HepG2 (cell line): ENCODE results near the gene NMT2. TPM values are rescaled to one million over a fixed set of nuclear protein-coding genes. Genes with fewer than 3 reads are reported as not detected.

Experiments
- ATAC-seq: fragments of 200-7000 bp; cut with Tn5 transposase; 3 replicates; pipeline ENCODE4 v1.9.1; 2020; ENCODE audit warnings: mild to moderate bottlenecking, moderate library complexity
- BruUV-seq: library from RNA; stranded (reverse); fragments of 400-500 nt; replicated peaks from 2 replicates; lab custom pipeline; 2021; lab: Mats Ljungman, UMichigan
- CTCF ChIA-PET: fragments of 300-600 bp; formaldehyde crosslinking; extraction: SDS; loops from one replicate; lab custom pipeline; 2021; ENCODE audit warnings: low total read pairs, inconsistent platforms, low intra/inter-chr PET ratio; lab: Yijun Ruan, JAX
- POLR2A ChIA-PET: fragments of 350-600 bp; sonication (Branson Sonifier 250); formaldehyde crosslinking; loops from one replicate; lab custom pipeline; 2020; ENCODE audit warnings: antibody characterized with exemption, inconsistent platforms; lab: Yijun Ruan, JAX
- DNase-seq: peaks from one replicate; pipeline ENCODE4 v3.0.0-alpha.2; 2015; ENCODE audit warnings: low spot score
- FAIRE-seq: peaks from 3 replicates; lab custom pipeline; 2011; peaks lifted over from hg19 to GRCh38; lab: Jason Lieb, UNC
- H2AFZ ChIP-seq: one replicate; pipeline ENCODE4 v1.6.1; 2011; ENCODE audit warnings: low read length, inconsistent platforms
- H3K27ac ChIP-seq: fragments of 300-600 bp; 3 replicates; pipeline ENCODE4 v1.8.0; 2011; ENCODE audit warnings: mixed run types, mild to moderate bottlenecking, mixed read lengths, low read length, inconsistent platforms; ENCODE audit not compliant: insufficient read depth; ENCODE audit errors: extremely low read length
- H3K27me3 ChIP-seq, 2 experiments: fragments of 200-600 bp in 1 of 2; 2 replicates in 1 of 2; 3 replicates in 1 of 2; pipeline versions ENCODE4 v1.6.0 to v1.8.0; 2011; ENCODE audit warnings: low read length in 2 of 2, mild to moderate bottlenecking in 2 of 2, moderate library complexity in 2 of 2, inconsistent platforms in 1 of 2; ENCODE audit not compliant: insufficient read depth in 2 of 2, control insufficient read depth in 1 of 2
- H3K36me3 ChIP-seq, 2 experiments: fragments of 200-600 bp in 1 of 2; replicated peaks in 1 of 2; 2 replicates in 1 of 2; 3 replicates in 1 of 2; pipeline versions ENCODE4 v1.5.1 to v1.8.0; 2011; ENCODE audit warnings: low read length in 2 of 2, inconsistent platforms in 1 of 2; ENCODE audit not compliant: insufficient read depth in 2 of 2, control insufficient read depth in 1 of 2
- H3K4me1 ChIP-seq: 2 replicates; pipeline ENCODE4 v1.5.1; 2012; ENCODE audit warnings: low read length, inconsistent platforms; ENCODE audit not compliant: insufficient read depth
- H3K4me2 ChIP-seq: 2 replicates; pipeline ENCODE4 v1.6.0; 2011; ENCODE audit warnings: low read depth, low read length, inconsistent platforms
- H3K4me3 ChIP-seq, 3 experiments: fragments of 200-600 bp in 1 of 3; sonication (generic), shearing (Covaris generic) in 1 of 3; replicated peaks in 1 of 3; 2 replicates each; pipeline ENCODE4 v1.5.1; 2011 to 2016; ENCODE audit warnings: low read length in 3 of 3, inconsistent platforms in 2 of 3, low read depth in 2 of 3, mild to moderate bottlenecking in 2 of 3, control low read depth in 1 of 3, mixed read lengths in 1 of 3; ENCODE audit not compliant: insufficient read depth in 1 of 3
- H3K79me2 ChIP-seq: one replicate; pipeline ENCODE4 v1.6.1; 2011; ENCODE audit warnings: low read length, inconsistent platforms; ENCODE audit not compliant: insufficient read depth
- H3K9ac ChIP-seq: 2 replicates; pipeline ENCODE4 v1.6.0; 2011; ENCODE audit warnings: mild to moderate bottlenecking, low read depth, low read length, inconsistent platforms; ENCODE audit not compliant: insufficient read depth
- H3K9me3 ChIP-seq: 2 replicates; pipeline ENCODE4 v1.5.1; 2012; ENCODE audit warnings: mild to moderate bottlenecking, low read length
- H4K20me1 ChIP-seq: 2 replicates; pipeline ENCODE4 v1.6.0; 2011; ENCODE audit warnings: inconsistent platforms, mild to moderate bottlenecking, low read length, moderate library complexity; ENCODE audit not compliant: insufficient read depth
- CREB1 ChIP-seq, 2 experiments: fragments of 450-650 bp in 1 of 2; IDR thresholded peaks; 2 replicates each; pipeline ENCODE4 v1.6.1; 2016 to 2017; ENCODE audit warnings: control low read depth in 1 of 2, mild to moderate bottlenecking in 1 of 2, missing compliant biosample characterization in 1 of 2, missing genetic modification characterization in 1 of 2
- MAFF ChIP-seq: IDR thresholded peaks from 2 replicates; pipeline ENCODE4 v1.6.1; 2011; ENCODE audit warnings: low read depth, low read length, improper control_type of control experiment
- PPARG ChIP-seq: conservative IDR thresholded peaks from 2 replicates; pipeline ENCODE4 v1.6.1; 2016; ENCODE audit warnings: missing biosample characterization, missing genetic modification reagents
- RFXANK ChIP-seq: IDR thresholded peaks from 2 replicates; pipeline ENCODE4 v1.6.1; 2016
- RFXAP ChIP-seq: sonication (generic); formaldehyde crosslinking; IDR thresholded peaks from 2 replicates; pipeline ENCODE4 v1.4.0; 2020; ENCODE audit warnings: missing genetic modification reagents, borderline replicate concordance
- SIN3B ChIP-seq: fragments of 150-350 bp; IDR thresholded peaks from 2 replicates; pipeline ENCODE4 v1.6.1; 2014; ENCODE audit warnings: low read length
- U2AF2 ChIP-seq: fragments of 200-400 bp; formaldehyde crosslinking; IDR thresholded peaks from 2 replicates; pipeline ENCODE4 v1.6.1; 2017; ENCODE audit warnings: low read depth, mild to moderate bottlenecking, low read length
- ZNF263 ChIP-seq: sonication (generic); formaldehyde crosslinking; IDR thresholded peaks from 2 replicates; pipeline ENCODE4 v1.4.0; 2020; ENCODE audit warnings: missing genetic modification reagents
- WGBS: methylation state at CpG from one replicate; pipeline ENCODE4 v1.1.6; 2017; ENCODE audit warnings: low lambda C conversion rate; 5-methylcytosine and 5-hydroxymethylcytosine counted together
- in situ Hi-C: cut with HindIII; loops from 2 replicates; pipeline ENCODE4 v1.10.0; 2017; ENCODE audit warnings: low pct_unique_long_range_greater_than_20kb; ENCODE audit not compliant: extremely low pct_ligation_motif_present
- intact Hi-C: fragments of 100-400 bp; cut with micrococcal nuclease; formaldehyde crosslinking; loops from one replicate; pipeline ENCODE4 v1.10.0; 2022; ENCODE audit not compliant: unreplicated experiment
- polyA plus RNA-seq, 8 experiments: library from polyadenylated mRNA; depleted of rRNA in 3 of 8; stranded (reverse) in 7 of 8; unstranded in 1 of 8; fragments of >200 nt; fragmentation: Illumina TruSeq in 4 of 8; extraction: Trizol in 4 of 8; gene quantifications; 2 replicates each; pipeline versions ENCODE4 v1.2.1 to v1.2.3, GENCODE V29; 2011 to 2016; ENCODE audit warnings: low read depth in 4 of 8, missing spikeins in 1 of 8, mixed read lengths in 1 of 8; ENCODE audit not compliant: insufficient read depth in 1 of 8
- total RNA-seq, 5 experiments: library from RNA; depleted of rRNA; stranded (reverse); fragments of >200 nt; fragmentation: Illumina TruSeq; extraction: Trizol; gene quantifications; 2 replicates each; pipeline ENCODE4 v1.2.3, GENCODE V29; 2016; ENCODE audit warnings: low read depth in 1 of 5
- TF ChIP-seq, protein P1 (sequence below): sonication (generic); formaldehyde crosslinking; IDR thresholded peaks from 2 replicates; pipeline ENCODE4 v1.4.0; 2020; ENCODE audit warnings: missing genetic modification reagents

NMT2 gene
- total and polyA plus RNA-seq, 2 of the 13 experiments (the other 11 are each of a cell fraction or from before 2014, with no cell fraction given): 10.1 to 23.8 TPM

DNA sequence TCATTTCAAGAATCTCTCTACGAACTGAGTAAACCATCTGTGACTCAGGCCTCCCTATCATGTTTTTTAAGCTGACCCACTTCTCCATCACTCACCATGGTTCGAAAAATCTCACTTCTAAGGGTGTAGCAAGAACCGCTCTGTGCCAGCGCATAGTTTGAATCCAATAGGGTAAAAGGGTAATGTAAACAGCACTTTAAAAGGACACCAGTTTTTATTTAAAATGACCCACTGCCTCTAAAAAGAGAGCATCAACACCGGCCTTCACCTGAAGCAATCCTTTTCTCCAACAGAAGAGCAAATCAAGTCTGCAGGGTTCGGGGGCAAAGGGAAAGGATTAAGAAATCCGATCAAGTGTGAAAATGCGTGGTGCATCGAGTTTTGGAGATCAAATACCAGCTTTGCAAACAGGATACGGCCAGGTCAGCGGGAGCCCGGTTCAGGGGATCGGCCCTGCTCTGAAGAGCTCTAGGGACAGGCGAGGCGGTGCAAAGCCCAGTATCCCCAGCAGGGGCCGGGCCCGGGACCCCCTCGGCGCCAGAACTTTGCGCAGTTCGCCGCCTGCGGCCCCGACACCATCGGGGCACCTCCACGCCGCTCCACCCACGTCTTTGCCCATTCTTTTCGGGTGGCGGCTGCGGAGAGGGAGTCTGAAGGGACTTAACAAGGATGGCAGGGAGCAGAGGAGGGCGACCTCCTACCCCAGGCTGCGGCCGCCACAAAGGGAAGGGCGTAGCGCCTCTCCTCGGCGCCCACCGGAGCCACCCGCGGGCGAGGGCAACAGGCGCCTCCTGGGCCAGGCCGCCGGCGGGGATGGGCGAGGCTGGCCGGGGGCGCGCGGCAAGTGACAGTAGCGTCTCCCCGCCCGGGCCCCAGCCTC, 842 bp downstream of the NMT2 start (continued):
- TF ChIP-seq U2AF2: no peak
- no peak for TF ChIP-seq RFXANK (CRISPR knock-in tag)
- TF ChIP-seq RFXAP: 0 out of 2 replicates have a peak, but pooled peaks have one; percentile 5
- no peak for TF ChIP-seq CREB1 (IDR thresholded peaks at IDR 0.05)
- TF ChIP-seq CREB1 (CRISPR knock-in tag; IDR thresholded peaks at IDR 0.05): no peak
- no peak for TF ChIP-seq MAFF
- TF ChIP-seq SIN3B: no peak

DNA sequence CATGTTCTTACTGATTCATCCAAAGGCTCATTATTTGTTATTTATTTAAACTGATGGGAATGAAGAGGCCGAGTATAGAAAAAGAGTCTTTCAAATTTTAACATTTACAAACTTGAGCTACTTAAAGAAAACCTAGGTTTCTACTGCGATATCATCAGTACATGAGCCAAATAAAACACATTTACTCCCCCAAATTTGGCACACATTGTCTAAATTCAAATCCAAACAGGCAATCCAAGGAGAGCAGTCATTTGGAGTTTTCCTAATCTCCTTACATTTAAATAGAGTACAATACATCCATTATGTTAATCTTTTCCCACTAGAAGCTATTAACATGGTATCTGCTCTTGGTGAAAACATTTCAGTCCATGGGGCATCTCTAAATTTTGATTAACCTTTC, 2.2 kb downstream of the NMT2 start:
- DNase-seq (no peak), FAIRE-seq (no peak), ATAC-seq (no peak)
- CTCF ChIA-PET: no interaction called here
- no TSS peak for BruUV-seq
- POLR2A ChIA-PET: interaction anchor here (1.8 kb wide), 1 partner anchor 14 kb away, joined by 11 read pairs; no protein-coding TSS in a partner anchor
- peak overlapping the region; percentile 93; the same call in 1 of the 2 replicates for H3K9ac ChIP-seq
- H3K4me1 ChIP-seq: peaks cover 60% of the 10 kb centered on the region
- H4K20me1 ChIP-seq: 0 out of 2 replicates have a peak, but pooled peaks cover 3% of the 10 kb centered on the region
- in situ Hi-C loops (no loop called here), intact Hi-C loops (loop anchor here (10.0 kb wide), 3 partner anchors 62 to 178 kb away; no protein-coding TSS in a partner anchor)
- H3K4me3 ChIP-seq: peak overlapping the region; percentile 83 to 100 (median 91); a peak in 5 of 6 replicates
- TF ChIP-seq, protein P1, sequence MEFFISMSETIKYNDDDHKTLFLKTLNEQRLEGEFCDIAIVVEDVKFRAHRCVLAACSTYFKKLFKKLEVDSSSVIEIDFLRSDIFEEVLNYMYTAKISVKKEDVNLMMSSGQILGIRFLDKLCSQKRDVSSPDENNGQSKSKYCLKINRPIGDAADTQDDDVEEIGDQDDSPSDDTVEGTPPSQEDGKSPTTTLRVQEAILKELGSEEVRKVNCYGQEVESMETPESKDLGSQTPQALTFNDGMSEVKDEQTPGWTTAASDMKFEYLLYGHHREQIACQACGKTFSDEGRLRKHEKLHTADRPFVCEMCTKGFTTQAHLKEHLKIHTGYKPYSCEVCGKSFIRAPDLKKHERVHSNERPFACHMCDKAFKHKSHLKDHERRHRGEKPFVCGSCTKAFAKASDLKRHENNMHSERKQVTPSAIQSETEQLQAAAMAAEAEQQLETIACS (CRISPR knock-in tag): no peak
- TF ChIP-seq PPARG (CRISPR knock-in tag): no peak
- TF ChIP-seq ZNF263: no peak
- no peaks in the 10 kb centered on the region for H3K27me3 ChIP-seq
- no peaks in the 10 kb centered on the region for H3K9me3 ChIP-seq
- H3K27ac ChIP-seq: no peak overlapping the region
- H3K4me2 ChIP-seq: peak overlapping the region; percentile 77
- whole genome bisulfite sequencing: 64% methylated on average over 2 of the region's 2 CpGs
- no peaks in the 10 kb centered on the region for H3K36me3 ChIP-seq
- H3K79me2 ChIP-seq: peaks cover 55% of the 10 kb centered on the region
- no peak overlapping the region for H2AFZ ChIP-seq
